Anterior cingulate cortex (tissue), 58 donors: ENCODE results near the gene TM4SF20.
"Not testable (repeated sequence)": the region's sequence is repeated elsewhere in the genome, so short reads cannot be mapped to it uniquely, and the experiment has no call there.

ENCODE experiments used
- DNase-seq, 58 donors: peaks; one replicate each; lab custom pipeline; 2025; lab: John Stamatoyannopoulos, UW

The TM4SF20 gene

DNA sequence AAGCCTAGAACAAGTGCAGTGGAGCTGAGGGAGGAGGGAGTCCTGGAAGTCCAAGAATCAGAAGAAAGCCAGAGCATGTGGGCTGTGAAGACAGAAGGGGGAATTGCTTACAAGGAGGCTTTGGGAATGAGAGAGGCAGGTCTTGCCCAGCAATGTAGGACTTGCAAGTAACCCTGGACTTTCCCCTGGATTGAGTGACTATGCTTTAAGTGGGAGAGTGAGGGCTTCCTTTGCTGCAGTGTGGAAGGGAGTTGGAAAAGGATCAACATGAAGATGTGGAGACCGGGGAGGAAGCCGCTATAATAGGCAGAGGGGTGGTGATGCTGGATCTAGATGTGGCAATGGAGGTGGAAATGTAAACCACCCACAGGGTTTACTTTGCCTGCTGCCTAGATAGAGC, 22.4 kb upstream of the TM4SF20 start:
- no peak for DNase-seq

DNA sequence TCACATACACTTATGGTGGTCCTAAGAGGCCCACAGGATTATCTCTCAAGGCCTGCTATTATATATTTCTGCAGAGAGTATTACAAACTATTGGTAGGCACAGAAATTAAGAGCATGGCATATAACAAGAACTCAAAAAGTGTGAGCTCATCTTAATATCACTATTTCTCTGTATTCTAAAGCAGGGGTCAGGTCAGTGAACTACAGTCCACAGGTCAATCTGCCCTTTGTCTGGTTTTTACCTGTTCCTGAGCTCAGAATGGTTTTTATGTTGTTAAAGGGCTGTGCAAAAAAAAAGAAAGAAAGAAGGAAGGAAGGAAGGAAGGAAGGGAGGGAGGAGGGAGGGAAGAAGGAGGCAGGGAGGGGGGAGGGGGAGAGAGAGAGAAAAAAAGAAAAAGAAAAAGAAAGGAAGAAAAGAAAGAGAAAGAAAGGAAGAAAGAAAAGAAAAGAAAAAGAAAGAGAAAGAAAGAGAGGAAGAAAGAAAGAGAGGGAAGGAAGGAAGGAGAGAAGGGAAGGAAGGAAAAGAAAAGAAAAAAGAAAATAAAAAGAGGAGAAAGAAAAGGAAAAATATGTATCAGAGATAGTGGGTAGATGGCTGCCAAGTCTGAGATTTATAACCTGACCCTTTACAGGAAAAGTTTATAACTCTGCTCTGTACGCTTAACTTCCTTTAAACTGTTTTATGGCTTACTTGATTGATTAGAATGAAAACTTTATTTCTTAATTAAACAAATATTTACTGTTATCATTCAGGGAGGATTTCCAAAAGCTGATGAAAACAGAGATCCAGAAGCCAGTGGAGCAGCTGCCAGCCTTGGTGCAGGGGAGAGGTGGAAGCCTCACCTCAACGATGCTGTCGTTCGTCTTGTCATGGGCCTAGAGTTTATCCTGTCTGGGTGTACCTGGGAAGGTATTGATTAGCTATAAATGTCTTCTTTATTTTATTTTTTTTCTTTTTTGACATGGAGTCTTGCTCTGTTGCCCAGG, 19.9 kb upstream of the TM4SF20 start:
- DNase-seq = no peak

DNA sequence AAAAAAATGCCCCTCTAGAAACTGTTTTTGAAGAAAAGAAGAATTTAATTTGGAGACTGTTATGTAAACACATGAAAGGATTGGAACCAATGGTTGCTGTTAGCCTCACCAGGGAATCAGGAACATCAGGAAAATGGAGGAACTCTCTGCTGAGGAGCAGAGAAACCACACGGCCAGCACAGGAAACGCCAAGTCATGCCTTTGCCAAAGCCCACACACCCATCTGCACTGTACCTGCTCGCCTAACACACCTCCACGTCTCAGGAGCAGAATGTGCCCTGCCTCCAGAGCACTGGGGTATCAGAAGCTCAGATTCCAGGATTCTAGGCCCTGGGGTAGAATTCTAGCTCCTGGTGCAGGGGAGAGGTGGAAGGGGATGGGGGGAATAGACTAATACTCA, 18.5 kb upstream of the TM4SF20 start:
- DNase-seq = no peak

DNA sequence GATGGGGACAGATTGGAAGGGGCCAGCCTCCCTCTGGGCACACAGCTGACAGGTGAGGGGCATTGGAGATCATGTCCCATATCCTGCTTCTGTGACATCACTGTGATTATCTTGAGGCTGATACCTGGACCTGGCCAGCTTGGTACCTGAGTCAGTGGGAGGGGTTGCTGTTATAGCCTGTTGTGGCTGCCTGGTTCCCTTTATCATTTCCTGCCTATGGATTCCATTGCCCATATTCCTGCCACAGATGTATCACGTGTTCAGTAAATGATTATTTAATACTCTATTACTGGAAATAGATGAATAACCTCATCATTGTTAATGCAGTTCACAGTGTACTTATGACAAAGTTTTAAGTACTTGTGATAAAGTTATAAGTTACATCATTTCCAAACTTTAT, 16.4 kb upstream of the TM4SF20 start:
- no peak for DNase-seq

DNA sequence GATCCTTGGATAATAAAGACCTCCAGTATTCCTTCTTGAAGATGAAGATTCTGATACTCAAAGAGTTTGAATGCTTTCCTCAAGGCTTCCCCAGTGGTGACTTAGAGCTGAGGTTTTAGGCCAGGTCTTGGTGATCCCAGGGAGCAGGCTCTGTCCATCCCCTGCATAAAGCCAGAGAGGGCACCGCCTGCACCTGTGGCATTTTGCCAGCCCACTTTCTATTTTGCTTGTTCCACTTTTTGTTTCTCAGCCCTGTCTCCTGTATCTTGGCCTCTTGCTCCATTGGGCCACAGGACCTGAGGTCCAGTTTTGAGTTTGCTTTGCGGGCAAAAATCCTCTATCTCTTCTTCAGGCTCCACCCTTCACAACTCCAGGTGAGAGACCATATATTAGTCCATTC, 15.3 kb upstream of the TM4SF20 start:
- DNase-seq = peak in 1 of 58 donors; percentile 25

DNA sequence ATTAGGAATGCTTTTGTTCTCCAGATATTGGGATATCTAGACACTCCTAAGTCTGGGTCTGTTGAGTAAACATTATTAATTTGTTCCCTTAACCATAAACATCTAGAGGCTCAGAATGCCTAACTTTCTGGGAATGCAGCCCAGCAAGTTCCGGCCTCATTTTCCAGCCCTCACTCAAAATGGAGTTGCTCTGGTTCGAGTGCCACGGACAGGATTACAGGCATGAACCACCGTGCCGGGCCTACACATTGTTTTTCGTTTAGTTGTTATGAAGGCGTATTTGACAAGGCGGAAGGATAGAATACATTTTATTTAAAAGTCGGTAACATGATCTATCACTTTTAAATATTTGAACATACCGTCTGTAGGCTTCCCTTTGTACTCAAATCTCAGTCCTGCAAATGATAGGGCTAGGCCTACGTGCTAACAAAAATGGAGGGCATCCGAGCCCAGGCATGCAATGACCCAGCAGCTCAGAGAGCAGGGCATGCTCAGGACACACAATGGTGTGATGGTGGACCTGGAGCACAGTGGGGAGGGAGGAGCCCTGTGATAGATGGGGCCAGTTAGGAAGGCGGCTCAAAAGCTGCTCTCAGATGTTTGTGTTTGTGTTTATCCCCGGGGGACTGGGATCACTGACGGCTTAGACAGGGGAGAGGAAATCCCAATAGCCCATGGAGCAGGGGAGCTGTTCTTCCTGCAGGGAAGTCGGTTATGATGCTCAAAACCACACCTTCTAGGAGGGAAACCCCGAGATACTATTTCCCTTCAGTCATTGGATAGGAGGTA, 11.6 kb upstream of the TM4SF20 start:
- no peak for DNase-seq

DNA sequence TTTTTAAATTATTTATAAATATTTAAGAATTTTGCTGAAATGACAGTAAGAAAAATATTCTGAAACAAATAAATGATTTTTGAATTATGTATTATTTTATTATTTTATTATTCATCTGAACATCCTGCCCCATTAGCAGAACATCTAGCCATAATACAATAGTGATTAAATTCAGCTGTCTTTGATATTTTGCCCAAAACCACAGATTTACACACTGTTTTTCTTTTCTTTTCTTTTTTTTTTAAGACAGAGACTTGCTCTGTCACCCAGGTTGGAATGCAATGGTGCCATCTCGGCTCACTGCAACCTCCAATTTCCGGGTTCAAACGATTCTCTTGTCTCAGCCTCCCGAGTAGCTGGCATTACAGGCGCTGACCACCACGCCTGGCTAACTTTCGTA, 10.6 kb upstream of the TM4SF20 start:
- DNase-seq = no peak

DNA sequence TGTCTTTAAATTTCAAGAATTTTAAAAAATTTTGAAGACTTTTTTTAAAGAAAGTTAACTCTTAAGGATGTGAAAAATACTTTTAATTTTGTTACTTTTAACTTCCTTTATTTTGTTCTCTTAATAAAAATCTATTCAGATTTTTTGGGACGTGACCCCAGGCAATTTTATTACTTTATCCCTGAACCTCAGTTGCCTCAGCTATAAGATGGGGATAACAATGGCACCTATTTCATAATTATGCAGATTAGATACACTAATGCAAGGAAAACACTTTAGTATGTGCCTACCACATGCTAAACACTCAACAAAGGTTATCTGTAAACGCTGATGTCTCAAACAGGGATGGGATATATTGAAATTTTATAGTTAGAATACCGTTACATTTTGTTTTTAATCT, 10.1 kb upstream of the TM4SF20 start:
- no peak for DNase-seq

DNA sequence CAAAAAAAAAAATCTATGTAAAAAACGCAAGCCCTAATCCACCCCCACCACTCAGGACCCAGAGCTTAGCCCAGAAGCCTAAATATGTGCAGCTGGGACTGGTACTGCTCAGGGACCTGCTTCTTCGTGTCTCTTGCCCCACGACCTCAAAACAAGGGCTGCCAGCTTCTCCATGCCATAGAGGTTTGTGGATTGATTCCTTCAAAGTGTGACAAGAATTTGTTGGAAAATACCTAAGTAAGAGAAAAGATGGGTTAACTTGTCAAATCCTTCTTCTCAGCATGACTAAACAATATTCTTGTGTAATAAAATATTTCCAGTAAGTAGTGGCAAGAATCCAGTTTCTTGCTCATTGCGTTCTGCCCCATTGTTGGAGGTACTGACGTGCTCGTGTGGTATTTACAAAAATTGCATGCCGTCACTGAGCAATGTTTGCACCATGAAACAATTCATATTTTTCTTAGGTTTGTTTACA, 9.5 kb upstream of the TM4SF20 start:
- DNase-seq = no peak

DNA sequence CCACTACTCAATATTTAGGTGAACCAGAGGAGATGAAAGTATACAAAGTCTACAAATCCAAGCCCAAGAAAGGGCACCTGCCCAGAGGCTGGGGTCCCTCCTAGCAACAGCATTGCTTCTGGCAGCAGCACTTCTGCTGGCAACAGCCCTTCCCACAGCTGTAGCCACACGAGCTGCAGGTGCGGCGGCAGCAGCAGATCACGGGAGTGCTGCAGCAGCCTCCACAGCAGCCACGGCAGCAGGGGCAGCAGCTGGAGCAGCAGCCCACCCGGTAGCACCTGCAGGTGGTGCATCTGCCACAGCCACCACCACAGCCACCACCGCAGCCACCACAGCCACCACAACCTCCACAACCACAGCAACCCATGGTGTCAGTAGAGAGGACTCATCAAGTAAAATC, 8.5 kb upstream of the TM4SF20 start, which contains the start of gene SCYGR1:
SCYGR1 (minus strand) TSS at position 367 of the 400 bp plus-strand sequence; CDS start at position 367, 0 bp downstream.
- not testable (repeated sequence) for DNase-seq

DNA sequence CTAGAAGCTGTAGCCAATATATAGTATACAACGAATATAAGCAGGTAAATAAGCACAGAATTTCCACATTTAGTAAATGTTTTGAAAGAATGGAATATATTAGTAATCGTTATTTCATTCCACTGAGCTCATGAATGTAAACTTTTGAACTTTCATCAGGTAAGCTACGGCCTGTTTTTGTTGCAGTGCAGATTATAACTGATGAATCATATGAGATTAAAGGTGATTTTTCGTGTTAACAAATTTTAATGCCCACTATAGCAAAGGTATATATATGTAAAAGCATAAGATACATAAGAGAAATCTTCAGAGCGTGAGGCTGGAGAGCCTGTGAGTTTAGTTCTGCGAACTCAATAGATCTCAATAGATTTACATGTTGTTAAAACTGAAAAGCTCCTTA, 7.5 kb upstream of the TM4SF20 start:
- DNase-seq = no peak

DNA sequence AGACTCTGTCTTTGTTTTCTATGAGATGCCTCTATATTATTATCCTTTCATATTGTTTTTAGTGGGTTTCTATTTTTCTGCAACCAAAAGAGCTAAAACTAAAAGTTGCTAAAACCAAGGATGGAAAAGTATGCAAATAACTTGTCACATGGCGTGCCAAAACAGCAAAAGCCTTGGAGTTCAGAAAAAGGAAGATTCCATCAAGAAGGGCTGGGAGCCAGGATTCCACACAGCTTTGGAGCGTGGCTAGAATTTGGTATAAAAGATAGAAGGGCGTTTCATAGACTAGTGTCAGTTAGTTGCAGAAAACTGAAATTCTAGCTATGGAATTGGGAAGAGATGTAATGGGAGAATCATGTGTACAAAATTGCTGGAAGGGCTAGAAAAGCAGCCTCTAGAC, 4.6 kb upstream of the TM4SF20 start:
- DNase-seq = peak in 3 of 58 donors; percentile 14 to 36 (median 14)

DNA sequence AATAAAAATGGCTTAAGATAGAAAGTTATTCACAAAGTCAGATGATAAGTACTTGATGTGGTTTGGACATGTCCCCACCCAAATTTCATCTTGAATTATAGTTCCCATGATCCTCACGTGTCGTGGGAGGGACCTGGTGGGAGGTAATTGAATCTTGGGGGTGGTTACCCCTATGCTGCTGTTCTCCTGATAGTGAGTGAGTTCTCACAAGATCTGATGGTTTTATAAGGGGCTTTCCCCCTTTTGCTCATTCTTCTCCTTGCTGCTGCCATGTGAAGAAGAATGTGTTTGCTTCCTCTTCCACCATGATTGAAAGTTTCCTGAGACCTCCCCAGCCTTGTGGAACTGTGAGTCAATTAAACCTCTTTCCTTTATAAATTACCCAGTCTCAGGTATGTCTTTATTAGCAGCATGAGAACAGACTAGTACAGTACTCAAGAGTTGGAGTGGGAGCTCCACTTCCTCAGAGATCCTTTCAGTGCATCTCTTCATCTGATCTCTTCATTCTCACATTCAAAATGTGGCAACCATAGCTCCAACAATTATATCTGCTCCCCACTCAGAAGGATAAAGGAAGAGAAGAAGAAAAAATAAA, 3.2 kb upstream of the TM4SF20 start:
- DNase-seq = not testable (repeated sequence)

DNA sequence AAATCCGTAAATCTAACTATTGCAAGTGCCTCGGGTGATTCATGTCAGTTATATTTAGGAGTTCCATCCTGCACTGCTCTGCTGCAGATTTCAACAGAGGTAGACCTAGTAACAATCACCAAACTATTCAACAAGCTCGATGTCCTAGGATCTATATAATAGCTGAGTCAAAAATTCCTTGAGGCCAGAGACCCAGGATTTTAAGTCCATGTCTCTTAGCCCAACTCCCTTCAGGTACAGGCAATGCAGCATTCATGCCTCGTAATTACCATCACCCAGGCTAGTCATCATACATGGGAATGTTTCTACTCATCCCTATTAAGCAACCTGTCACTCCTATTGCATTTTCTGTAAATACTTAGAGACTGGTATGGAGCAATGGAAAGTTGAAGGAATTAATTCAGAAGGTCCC, 729 bp downstream of the TM4SF20 start:
- DNase-seq = no peak

DNA sequence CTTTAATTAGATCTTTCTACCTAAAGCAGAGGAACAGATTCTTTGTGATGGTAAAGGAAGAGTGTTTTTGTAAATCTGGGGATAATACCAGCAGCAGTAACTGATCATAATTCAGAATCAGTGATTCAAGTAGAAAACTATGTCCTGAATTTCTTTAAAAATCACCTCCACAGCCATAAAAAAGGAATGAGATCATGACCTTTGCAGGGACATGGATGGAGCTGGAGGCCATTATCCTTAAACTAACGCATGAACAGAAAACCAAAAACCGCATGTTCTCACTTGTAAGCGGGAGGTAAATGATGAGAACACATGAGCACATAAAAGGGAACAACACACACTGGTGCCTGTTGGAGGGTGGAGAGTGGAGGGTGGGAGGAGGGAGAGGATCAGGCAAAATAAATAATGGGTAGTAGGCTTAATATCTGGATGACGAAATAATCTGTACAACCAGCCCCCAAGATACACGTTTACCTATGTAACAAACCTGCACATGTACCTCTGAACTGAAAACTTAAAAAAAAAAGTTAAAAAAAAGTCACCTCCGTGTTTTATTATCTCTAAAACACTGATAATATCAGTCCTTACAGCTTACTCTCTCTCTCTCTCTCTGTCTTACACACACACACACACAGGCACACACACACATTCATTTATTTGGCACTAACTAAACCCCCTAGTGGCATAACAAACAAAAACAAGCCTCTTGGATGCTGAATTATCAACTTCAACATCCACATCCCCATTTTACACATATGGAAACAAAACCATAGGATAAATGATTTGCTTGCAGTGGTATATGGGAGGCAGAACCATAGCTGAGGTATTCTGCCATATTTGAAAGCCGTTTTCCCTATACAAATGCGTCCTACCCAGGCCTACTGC, 1.4 kb downstream of the TM4SF20 start:
- DNase-seq = no peak

DNA sequence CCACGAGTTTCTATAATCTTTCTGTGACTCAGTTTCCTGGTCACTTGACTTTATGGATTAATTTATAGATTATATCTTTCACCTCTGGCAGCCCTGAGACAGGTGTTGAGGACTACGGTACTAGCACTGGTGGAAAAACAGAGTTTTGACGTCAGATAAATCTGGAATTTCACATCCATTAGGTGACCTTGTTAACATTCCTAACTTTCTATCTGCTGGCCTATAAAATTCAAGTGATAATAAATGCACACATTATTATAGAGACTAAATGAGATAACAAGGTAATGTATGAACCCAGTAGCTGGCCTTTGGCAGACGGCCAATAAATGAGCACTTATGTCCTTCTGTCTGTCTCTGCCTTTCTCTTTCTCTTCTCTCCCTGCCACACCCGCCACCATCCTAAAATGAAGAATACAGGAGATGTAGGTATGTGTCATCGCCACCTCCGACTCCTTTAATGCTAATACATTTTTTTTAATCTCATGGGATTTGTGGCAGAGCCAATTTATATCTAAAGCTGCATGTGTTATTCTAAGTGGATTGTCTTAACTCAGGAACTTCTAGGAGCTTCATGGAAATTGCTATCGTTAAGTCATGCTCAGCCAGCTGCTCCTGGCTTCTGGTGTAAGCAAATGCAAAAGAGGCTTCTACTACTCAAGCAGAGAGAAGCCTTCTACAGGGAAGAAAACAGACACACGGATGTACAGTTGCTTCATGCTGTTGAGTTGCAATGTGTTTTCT, 2.3 kb downstream of the TM4SF20 start:
- DNase-seq = peak in 9 of 58 donors; percentile 7 to 54 (median 16)

DNA sequence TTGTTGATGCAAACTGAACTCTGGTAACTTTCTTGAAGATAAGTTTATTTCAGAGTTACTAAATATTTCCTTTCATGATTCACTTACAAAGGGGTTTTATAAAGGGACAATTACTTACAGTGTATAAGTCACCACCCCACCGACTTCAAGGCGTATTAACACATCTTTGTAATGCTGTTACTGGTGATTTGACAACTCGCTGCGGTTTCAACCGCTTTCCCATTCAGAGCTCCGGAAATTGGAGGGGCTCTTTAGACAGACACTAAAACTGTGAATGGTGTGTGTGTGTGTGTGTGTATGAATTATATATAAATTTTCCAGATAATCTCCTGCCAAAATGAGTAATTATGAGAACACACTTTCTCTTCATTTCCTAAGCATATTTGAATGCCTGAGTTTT, 4.9 kb downstream of the TM4SF20 start:
- no peak for DNase-seq

DNA sequence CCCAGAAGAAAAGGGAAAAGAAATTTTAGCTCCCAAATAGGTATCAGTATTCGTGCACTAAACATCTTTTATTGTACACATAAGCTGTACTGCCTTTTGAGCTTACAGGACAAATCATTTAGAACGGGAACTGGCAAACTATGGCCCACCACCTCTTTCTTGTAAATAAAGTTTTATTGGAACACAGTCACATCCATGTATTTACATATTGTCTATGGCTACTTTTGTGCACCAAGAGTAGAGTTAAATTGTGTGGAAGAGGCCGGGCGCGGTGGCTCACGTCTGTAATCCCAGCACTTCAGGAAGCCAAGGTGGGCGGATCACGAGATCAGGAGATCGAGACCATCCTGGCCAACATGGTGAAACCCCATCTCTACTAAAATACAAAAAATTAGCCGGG, 5.7 kb downstream of the TM4SF20 start:
- DNase-seq = no peak

DNA sequence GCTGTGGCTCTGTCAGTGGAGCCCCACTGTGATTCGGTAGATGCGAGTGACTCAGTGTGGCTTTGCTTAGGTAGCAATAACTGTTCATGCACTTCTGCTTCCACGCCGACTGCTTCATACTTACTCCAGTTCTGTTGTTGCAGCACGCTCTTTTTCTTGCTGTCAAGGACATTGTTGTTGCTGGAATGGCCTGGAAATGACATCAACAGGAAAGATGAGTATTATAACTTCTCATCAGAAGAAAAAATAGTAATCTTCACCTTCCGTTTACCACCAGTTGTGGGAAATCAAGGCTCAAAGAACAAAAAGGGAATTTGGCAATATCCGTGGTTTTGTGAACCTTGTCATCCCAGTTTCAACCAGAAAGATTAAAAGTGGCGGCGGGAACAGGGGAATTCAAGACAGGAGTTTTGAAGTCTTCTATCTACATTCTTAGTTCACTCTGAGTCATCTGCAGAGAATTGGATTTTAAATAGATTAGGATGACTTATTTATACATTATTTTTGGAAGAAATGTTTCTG, 8.3 kb downstream of the TM4SF20 start:
- DNase-seq = peak in 1 of 58 donors; percentile 22
